BLaER1 (cell line): Measurements from ENCODE around the gene SLC7A10.

Experiments used
- H3K27ac ChIP-seq: shearing (Covaris generic); formaldehyde crosslinking; 2 replicates; pipeline ENCODE4 v1.8.1; 2022
- H3K27me3 ChIP-seq: shearing (Covaris generic); formaldehyde crosslinking; 2 replicates; pipeline ENCODE4 v1.8.1; 2022
- H3K36me3 ChIP-seq: shearing (Covaris generic); formaldehyde crosslinking; 2 replicates; pipeline ENCODE4 v1.8.1; 2022
- H3K4me1 ChIP-seq: shearing (Covaris generic); formaldehyde crosslinking; 2 replicates; pipeline ENCODE4 v1.8.1; 2022
- H3K4me2 ChIP-seq: shearing (Covaris generic); formaldehyde crosslinking; 2 replicates; pipeline ENCODE4 v1.8.1; 2022
- H3K4me3 ChIP-seq: shearing (Covaris generic); formaldehyde crosslinking; 2 replicates; pipeline ENCODE4 v1.8.1; 2022
- H3K9ac ChIP-seq: shearing (Covaris generic); formaldehyde crosslinking; 2 replicates; pipeline ENCODE4 v1.8.1; 2022
- H3K9me3 ChIP-seq: shearing (Covaris generic); formaldehyde crosslinking; 2 replicates; pipeline ENCODE4 v1.8.1; 2022
- H4K20me1 ChIP-seq: shearing (Covaris generic); formaldehyde crosslinking; 2 replicates; pipeline ENCODE4 v1.8.1; 2022
- Cebpa-rat ChIP-seq: shearing (Covaris generic); IDR thresholded peaks from 2 replicates; pipeline ENCODE4 v1.8.1; 2022

SLC7A10 gene

GRCh38 chr19:33221638-33222037, 4.0 kb downstream of the SLC7A10 start:
- Histone ChIP-seq H3K4me1 (peaks cover 13% of the 10 kb centered on the region), H3K36me3 (no peaks in the 10 kb centered on the region), H3K9ac (no peak overlapping the region), H3K9me3 (peaks cover 12% of the 10 kb centered on the region; the same call in 1 of the 2 replicates), H3K27ac (no peak overlapping the region), H3K27me3 (no peaks in the 10 kb centered on the region), H4K20me1 (no peaks in the 10 kb centered on the region), H3K4me3 (no peak overlapping the region), H3K4me2 (no peak overlapping the region)
- no peak for TF ChIP-seq Cebpa-rat

DNA sequence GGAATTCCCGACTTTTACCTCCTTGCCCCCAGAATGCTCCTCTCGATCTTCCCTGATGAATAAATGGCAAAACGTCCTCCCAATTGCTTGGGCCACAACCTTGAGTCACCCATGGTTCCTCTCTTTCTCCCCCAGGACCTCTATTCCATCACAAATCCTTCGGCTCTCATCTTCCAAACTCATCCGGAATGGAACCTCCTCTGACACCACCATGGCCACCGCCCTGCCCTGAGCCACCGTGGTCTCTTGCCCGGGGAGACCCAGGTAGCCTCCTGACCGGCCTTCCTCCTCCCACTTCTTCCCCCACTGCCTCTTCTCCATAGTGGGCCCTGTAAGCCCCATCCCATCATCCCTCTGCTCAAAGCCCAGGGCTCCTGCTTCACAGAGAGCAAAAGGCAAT, 4.9 kb downstream of the SLC7A10 start:
- Histone ChIP-seq H3K36me3 (no peaks in the 10 kb centered on the region), H3K9ac (no peak overlapping the region), H4K20me1 (no peaks in the 10 kb centered on the region), H3K27ac (no peak overlapping the region), H3K27me3 (no peaks in the 10 kb centered on the region), H3K4me3 (no peak overlapping the region), H3K9me3 (peaks cover 4% of the 10 kb centered on the region; the same call in 1 of the 2 replicates), H3K4me1 (peaks cover 13% of the 10 kb centered on the region), H3K4me2 (no peak overlapping the region)
- TF ChIP-seq Cebpa-rat, result no peak

DNA sequence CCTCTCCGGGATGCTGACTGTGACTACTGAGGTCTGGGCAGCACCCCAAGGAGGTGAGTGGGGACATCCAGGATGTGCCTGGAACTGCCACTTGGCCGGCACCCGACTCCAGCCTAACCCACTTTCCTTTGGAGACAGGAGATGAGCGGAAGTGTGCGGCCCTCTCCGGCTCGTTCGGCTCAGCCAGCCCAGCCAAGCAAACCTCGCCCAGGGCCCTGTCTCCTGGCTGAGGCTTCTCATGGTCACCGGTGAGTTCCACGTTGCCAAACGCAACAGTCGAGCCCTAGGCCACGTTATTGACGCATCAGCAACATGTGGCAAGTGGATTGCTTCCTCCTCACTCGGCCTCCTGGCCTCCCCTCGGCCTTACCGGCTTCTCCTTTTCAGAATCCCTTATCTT, 5.5 kb downstream of the SLC7A10 start:
- Histone ChIP-seq H3K9me3 (no peaks in the 10 kb centered on the region), H3K9ac (no peak overlapping the region), H3K36me3 (no peaks in the 10 kb centered on the region), H3K4me3 (no peak overlapping the region), H4K20me1 (no peaks in the 10 kb centered on the region), H3K27me3 (no peaks in the 10 kb centered on the region), H3K4me1 (peaks cover 13% of the 10 kb centered on the region), H3K4me2 (no peak overlapping the region), H3K27ac (no peak overlapping the region)
- TF ChIP-seq Cebpa-rat, result no peak

DNA sequence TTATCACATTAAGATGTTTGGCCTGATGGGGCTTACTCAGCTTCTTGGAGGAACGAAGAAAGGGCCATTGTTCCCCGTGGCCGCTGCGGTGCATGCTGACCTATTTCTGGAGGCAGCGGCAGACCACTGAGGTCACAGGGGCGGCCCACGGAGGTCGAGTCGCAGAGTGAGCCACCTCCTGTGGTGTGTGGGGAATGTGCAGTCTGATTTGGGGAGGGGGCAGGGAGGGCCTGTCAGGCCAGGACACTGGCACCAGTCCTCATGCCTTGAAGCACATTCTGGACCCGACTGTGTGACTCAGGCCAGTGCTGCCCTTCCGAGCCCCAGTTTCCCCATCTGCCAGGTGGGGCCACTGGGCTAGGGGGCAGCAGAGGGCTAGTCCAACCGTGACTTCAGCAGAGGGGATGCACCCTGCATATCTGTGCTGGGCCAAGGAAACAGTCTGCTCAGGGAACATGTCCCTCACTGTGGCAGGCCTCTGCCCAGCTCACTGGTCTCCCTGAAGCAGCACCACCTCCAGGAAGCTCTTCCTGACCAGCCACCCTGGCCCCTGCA, 6.3 kb downstream of the SLC7A10 start:
- Histone ChIP-seq H4K20me1 (no peaks in the 10 kb centered on the region), H3K27me3 (no peaks in the 10 kb centered on the region), H3K4me1 (peaks cover 13% of the 10 kb centered on the region), H3K4me3 (no peak overlapping the region), H3K9ac (no peak overlapping the region), H3K4me2 (no peak overlapping the region), H3K36me3 (no peaks in the 10 kb centered on the region), H3K27ac (no peak overlapping the region), H3K9me3 (no peaks in the 10 kb centered on the region)
- TF ChIP-seq Cebpa-rat, result no peak

GRCh38 chr19:33217881-33218280, 7.8 kb downstream of the SLC7A10 start:
- Histone ChIP-seq H3K27ac (peak overlapping the region; percentile 26; the same call in 1 of the 2 replicates), H3K4me1 (peaks cover 6% of the 10 kb centered on the region), H3K36me3 (no peaks in the 10 kb centered on the region), H4K20me1 (no peaks in the 10 kb centered on the region), H3K9ac (no peak overlapping the region), H3K27me3 (no peaks in the 10 kb centered on the region), H3K9me3 (no peaks in the 10 kb centered on the region), H3K4me3 (no peak overlapping the region), H3K4me2 (peak overlapping the region; percentile 30; the same call in 1 of the 2 replicates)
- no peak for TF ChIP-seq Cebpa-rat

DNA sequence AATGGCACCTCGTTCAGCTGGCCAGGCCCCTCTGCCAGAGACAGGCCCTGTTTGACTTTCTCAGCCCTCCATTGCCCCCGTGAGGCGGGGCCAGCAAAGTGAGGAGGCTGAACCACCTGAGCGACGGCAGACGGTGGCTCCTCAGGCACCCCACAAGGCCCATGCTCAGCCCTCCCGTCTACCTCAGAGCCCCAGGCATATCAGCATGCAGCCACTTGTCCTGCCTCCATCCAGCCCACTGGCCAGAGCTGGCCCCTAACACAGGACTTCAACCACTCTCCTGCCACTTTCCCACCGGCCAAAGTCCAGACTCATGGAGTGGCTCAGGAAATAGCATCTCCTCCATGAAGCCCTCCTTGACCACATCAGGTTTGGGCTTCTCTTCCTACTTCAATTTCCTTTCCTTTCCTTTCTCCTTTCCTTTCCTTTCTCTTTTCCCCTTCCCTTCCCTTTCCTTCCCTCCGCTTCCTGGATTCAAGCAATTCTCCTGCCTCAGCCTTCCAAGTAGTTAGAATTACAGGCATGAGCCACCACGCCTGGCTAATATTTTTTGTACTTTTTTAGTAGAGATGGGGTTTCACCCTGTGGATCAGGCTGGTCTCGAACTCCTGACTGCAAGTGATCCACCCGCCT, 9.3 kb downstream of the SLC7A10 start:
- Histone ChIP-seq H3K9ac (no peak overlapping the region), H3K4me1 (peaks cover 16% of the 10 kb centered on the region), H3K27me3 (no peaks in the 10 kb centered on the region), H3K4me2 (no peak overlapping the region), H3K36me3 (no peaks in the 10 kb centered on the region), H3K4me3 (no peak overlapping the region), H3K27ac (no peak overlapping the region), H4K20me1 (no peaks in the 10 kb centered on the region), H3K9me3 (no peaks in the 10 kb centered on the region)
- no peak for TF ChIP-seq Cebpa-rat

GRCh38 chr19:33215438-33216197, 10.0 kb downstream of the SLC7A10 start:
- no peak for TF ChIP-seq Cebpa-rat
- Histone ChIP-seq H3K4me3 (no peak overlapping the region), H4K20me1 (no peaks in the 10 kb centered on the region), H3K9me3 (no peaks in the 10 kb centered on the region), H3K4me1 (peaks cover 22% of the 10 kb centered on the region), H3K27ac (no peak overlapping the region), H3K9ac (no peak overlapping the region), H3K4me2 (no peak overlapping the region), H3K27me3 (no peaks in the 10 kb centered on the region), H3K36me3 (no peaks in the 10 kb centered on the region)

GRCh38 chr19:33214596-33214995, 11.1 kb downstream of the SLC7A10 start:
- Histone ChIP-seq H3K9me3 (no peaks in the 10 kb centered on the region), H4K20me1 (no peaks in the 10 kb centered on the region), H3K36me3 (no peaks in the 10 kb centered on the region), H3K4me1 (peaks cover 27% of the 10 kb centered on the region), H3K4me2 (no peak overlapping the region), H3K9ac (no peak overlapping the region), H3K27ac (no peak overlapping the region), H3K4me3 (no peak overlapping the region), H3K27me3 (no peaks in the 10 kb centered on the region)
- TF ChIP-seq Cebpa-rat, result no peak

DNA sequence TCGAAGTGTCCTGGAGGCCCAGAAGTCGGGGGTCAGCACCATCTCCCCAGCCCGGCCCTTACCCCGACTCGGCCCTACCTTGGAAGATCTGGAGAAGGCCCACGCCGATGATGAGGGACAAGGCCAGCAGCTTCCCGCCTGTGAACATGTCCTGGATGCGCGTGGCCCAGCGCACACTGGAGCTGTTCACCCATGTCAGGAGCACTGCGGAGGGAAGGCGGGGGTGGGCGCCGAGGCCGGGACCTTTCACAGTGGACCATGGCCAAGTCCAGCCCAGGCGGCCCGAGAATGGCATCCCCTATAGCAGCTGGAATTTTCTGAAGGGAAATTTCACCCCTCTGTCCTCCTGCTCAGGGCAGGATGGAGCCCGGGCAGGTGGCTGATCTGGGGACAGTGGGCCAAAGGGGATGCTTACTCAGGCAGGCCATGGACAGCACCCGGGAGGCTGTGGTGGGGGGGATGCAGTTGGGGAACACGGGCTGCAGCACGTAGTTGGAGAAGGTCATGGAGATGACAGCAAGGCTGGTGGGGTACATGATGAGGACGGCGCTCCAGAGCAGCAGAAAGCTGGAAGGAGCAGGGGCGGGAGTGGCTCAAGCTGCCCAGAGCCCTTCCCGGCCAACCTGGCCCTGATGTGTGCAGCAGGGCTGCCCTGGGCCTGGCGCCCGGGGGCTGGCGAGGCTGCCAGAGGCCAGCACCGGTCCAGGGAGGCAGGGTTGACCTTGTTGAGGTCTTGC, 13.0 kb downstream of the SLC7A10 start:
- Histone ChIP-seq H4K20me1 (no peaks in the 10 kb centered on the region), H3K36me3 (0 out of 2 replicates have a peak, but pooled peaks cover 4% of the 10 kb centered on the region), H3K27me3 (no peaks in the 10 kb centered on the region), H3K4me1 (peaks cover 42% of the 10 kb centered on the region), H3K4me2 (no peak overlapping the region), H3K9me3 (no peaks in the 10 kb centered on the region), H3K27ac (no peak overlapping the region), H3K4me3 (no peak overlapping the region), H3K9ac (no peak overlapping the region)
- no peak for TF ChIP-seq Cebpa-rat
